ENCODE data around the gene IAH1.
"Not testable (repeated sequence)": the region's sequence is repeated elsewhere in the genome, so short reads cannot be mapped to it uniquely, and the experiment has no call there.

IAH1 gene

GRCh38 chr2:9473308-9473984 lies 905 bp upstream of the IAH1 start:
- DNase-seq (ENCODE audit: low read depth in 1 of 2, low spot score in 1 of 2): no peak

DNA sequence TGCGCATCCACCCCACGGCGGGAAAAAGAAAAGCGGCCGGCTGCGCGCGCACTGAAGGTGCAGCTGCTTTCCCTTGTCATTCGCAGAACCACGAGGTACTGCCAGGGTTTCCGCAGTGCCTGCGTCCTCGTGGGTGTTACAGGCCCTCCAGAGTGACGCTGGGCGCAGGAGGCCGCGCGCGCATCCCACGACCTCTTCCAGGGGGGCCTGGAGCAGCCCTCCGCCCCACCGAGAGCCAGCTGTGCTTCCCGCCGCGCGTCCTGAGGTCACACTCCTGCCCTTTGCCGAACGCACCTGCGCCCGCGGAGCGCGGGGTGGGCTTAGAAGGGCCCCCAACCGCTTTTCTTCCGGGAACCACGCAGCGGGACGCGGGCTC lies 378 bp upstream of the IAH1 start:
- DNase-seq (ENCODE audit: low read depth in 1 of 2, low spot score in 1 of 2): peak; percentile 40 to 49

- no peak for DNase-seq (ENCODE audit: low read depth in 1 of 2, low spot score in 1 of 2)
These were observed 3.6 kb downstream of the IAH1 start for GRCh38 chr2:9477914-9478313.

GRCh38 chr2:9478526-9478925 lies 4.2 kb downstream of the IAH1 start:
- DNase-seq (ENCODE audit: low read depth in 1 of 2, low spot score in 1 of 2): no peak

DNA sequence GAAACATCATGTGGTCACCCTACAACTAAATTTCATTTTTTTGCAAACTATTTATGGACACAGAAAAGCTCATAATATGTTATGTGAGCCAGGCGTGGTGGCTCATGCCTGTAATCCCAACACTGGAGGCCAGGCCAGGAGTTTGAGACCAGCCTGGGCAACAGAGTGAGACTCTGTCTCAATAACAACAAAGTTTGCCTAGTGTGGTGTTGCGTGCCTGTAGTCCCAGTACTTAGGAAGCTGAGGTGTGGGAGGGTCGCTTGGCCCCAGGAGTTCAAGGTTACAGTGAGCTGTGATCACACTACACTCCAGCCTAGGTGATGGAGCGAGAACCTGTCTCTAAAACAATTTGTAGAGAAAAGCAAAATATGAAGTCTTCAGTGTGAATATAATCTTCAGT lies 5.8 kb downstream of the IAH1 start:
- DNase-seq (ENCODE audit: low read depth in 1 of 2, low spot score in 1 of 2): no peak

DNA sequence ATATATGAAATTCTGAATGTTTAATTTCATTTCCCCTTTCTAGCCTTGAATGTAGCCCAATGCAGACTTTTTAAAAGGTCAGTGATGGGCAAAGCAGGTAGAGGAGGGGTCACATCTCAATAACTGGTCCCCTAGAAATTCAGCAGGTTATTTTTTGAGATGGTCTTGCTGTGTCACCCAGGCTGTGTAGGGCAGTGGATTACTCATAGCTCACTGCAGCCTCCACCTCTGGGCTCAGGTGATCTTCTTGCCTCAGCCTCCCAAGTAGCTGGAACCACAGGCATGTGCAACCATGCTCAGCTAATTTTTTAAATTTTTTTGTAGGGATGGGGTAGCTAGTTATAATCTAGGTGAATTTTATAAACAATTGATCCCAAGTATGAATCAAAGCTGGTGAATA lies 8.8 kb downstream of the IAH1 start:
- DNase-seq (ENCODE audit: low read depth in 1 of 2, low spot score in 1 of 2): no peak

DNA sequence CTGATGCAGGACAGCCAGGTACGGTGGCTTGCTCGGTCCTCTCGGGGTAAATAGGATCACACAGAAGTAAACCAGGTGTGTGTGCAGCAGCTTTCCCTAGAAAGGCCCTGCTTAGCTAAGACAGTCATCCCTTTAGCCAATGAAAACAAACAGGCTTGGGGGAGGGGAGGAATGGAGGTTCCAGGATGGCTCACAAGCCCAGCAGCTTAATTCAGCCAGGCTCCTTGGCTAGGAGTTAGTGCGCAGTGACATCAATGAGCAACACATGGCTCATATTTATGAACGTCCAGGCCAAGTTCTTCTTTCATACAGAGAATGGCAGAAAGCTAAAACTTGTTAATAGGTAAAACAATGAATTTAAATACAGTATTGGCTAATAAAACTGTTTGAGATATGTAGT lies 10.2 kb downstream of the IAH1 start:
- no peak for DNase-seq (ENCODE audit: low read depth in 1 of 2, low spot score in 1 of 2)

GRCh38 chr2:9488583-9489547 lies 14.5 kb downstream of the IAH1 start:
- no peak for DNase-seq (ENCODE audit: low read depth in 1 of 2, low spot score in 1 of 2)

GRCh38 chr2:9490789-9491188 lies 16.4 kb downstream of the IAH1 start:
- no peak for DNase-seq (ENCODE audit: low read depth in 1 of 2, low spot score in 1 of 2)

GRCh38 chr2:9492927-9493326 lies 18.6 kb downstream of the IAH1 start:
- DNase-seq (ENCODE audit: low read depth in 1 of 2, low spot score in 1 of 2): no peak

DNA sequence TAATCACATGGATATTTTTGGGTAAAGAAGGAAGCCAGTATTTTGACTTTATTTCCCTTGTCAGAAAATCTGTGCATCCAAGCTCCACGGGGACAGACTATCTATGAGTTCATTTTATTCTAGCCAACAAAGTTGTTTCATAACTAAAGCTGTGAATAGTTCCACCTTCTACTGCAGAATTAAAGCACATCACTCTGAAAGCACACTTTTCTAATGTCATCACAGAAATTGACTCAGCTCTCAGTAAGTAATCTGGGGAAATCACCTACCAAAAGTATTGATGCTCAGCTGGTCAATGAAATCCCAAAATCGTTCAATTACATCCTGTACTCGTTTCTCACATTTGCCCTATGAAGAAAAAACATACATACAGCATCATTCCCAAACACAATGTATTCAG lies 19.1 kb downstream of the IAH1 start:
- no peak for DNase-seq (ENCODE audit: low read depth in 1 of 2, low spot score in 1 of 2)

DNA sequence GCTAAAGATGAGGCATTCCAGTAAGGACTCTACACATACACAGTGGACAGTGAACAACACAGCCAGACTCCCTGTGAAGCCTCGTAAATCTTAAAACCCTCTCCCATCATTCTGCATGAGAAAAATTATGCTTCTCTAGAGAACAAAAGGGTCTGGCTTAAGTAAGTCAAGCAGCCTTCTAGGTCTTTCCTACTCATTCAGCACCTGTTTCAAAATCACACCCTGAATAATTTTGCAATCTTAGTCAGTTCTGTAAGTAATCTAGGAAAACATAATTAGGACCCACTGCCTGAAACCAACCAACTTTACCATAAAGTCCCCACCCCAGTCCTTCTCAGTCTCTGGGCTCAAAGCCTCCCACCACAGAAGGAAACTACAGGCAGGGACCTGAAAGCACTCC lies 19.7 kb downstream of the IAH1 start:
- DNase-seq (ENCODE audit: low read depth in 1 of 2, low spot score in 1 of 2): no peak

DNA sequence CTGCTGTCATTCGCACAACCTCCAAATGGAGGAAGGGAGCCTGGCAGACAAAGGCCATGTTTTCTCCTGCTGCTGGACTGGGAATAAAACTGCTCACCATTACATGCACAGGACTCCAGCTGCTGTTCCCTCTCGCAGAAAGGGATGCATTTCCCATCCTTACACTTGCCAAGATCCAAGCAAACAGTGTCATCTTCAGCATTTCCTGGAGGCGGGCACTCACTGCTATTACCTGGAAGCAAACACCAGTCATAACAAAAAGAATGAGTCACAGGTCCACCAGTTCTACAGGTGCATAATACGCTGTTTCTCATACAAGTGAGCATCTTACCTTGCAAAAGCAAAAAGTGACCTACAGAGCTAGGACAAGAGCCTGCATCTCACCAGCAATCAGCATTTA lies 22.7 kb downstream of the IAH1 start:
- DNase-seq (ENCODE audit: low read depth in 1 of 2, low spot score in 1 of 2): no peak

GRCh38 chr2:9498210-9498609 lies 23.9 kb downstream of the IAH1 start:
- DNase-seq (ENCODE audit: low read depth in 1 of 2, low spot score in 1 of 2): no peak

DNA sequence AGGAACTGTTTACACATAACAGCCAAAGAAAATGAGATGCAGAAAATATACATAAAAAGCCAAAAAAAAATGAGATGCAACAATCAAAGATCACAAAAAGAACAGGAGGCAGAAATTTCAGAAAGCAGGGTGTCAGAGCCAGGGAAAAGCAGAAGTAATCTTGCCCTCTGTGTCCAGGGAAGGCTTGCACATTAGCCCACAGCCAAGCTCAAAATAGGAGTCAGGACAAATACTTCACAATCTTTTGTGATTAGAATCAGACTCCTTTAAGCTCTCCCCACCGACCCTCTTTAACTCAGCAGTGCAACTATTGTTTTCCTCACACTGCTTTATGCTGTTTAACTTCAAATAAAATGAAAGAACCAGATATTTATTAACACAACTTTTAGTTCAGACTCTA lies 34.6 kb downstream of the IAH1 start:
- no peak for DNase-seq (ENCODE audit: low read depth in 1 of 2, low spot score in 1 of 2)

DNA sequence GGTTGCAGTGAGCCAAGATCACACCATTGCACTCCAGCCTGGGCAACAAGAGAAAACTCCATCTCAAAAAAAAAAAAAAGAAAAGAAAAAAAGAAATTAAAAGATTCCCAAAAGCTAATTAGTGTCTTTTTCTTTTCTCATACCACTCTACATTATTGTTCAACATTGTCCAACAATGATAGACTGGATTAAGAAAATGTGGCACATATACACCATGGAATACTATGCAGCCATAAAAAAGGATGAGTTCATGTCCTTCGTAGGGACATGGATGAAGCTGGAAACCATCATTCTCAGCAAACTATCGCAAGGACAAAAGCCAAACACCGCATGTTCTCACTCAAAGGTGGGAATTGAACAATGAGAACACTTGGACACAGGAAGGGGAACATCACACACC lies 39.6 kb downstream of the IAH1 start:
- DNase-seq (ENCODE audit: low read depth in 1 of 2, low spot score in 1 of 2): not testable (repeated sequence)

- DNase-seq (ENCODE audit: low read depth in 1 of 2, low spot score in 1 of 2): no peak
These were observed 42.9 kb downstream of the IAH1 start for GRCh38 chr2:9517118-9517782.

GRCh38 chr2:9518163-9518562 lies 43.8 kb downstream of the IAH1 start:
- no peak for DNase-seq (ENCODE audit: low read depth in 1 of 2, low spot score in 1 of 2)

DNA sequence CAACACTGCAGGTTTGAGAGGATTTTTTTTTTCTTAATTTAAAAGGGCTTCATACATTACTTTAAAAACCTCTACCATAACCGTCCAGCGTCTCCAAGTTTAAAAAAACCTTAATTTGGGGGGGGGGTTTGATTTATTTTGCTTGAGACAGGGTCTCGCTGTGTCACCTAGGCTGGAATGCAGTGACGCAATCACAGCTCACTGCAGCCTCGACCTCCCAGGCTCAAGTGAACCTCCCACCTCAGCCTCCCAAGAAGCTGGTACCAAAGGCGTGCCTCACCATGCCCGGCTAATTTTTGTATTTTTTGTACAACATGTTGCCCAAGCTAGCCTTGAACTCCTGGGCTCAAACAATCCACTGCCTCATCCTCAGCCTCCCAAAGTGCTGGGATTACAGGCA lies 44.4 kb downstream of the IAH1 start:
- DNase-seq (ENCODE audit: low read depth in 1 of 2, low spot score in 1 of 2): no peak

DNA sequence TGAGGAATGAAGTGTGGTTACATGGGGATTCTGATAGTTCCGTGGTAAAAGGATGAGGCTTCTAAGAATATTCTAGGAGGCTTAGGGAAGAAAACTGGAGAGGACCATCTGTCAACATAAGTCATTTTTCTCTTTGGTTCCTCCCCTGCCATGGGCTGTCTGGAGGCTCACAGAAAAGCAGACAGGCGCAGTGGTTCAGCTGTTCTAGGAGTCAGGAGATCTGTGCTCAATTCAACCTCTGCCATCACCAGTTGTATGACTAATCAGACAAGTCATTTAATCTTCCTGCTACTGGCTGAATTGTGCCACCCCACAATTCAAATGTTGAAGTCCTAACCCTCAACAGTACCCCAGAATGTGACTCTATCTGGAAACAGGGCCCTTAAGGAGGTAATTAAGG lies 44.9 kb downstream of the IAH1 start:
- DNase-seq (ENCODE audit: low read depth in 1 of 2, low spot score in 1 of 2): no peak

DNA sequence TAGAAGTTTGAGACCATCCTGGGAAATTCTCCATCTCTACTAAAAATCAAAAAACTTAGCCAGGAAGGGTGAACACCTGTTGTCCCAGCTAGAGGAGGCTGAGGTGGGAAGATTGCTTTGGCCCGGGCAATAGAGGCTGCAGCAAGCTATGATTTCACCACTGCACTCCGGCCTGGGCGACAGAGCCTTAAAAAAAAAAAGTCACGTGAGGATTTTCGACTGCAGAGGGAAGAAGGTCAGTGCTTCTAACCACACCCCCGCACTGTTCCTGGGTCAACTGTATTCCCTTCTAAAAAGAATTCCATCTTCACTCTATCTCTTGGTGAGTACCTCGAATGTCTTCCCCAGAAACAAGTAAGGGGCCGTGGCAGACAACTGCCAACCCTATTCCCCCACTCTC lies 49.9 kb downstream of the IAH1 start:
- no peak for DNase-seq (ENCODE audit: low read depth in 1 of 2, low spot score in 1 of 2)

DNA sequence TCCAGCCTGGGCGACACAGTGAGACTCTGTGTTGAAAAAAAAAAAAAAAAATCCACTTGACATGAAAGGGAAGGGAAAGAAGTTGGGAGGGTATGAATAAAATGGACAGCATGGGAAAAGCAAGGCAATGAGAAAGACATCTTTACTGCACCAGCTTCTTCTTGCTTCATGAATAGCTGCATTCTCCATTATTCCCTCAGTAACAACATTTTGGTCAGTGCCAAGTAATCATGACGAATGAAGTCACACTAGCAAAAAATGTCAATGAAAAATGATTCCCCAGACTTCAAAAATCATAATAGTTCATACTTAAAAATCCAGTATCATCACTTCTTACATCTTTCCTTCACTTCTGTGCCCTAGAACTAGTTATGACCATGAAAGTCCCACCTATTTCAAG lies 50.9 kb downstream of the IAH1 start:
- DNase-seq (ENCODE audit: low read depth in 1 of 2, low spot score in 1 of 2): no peak
